Neural cell (in vitro differentiated cells): Measurements from ENCODE around the gene NCOA4. TPM values are rescaled to one million over a fixed set of nuclear protein-coding genes. Genes with fewer than 3 reads are reported as not detected.
"Not testable (repeated sequence)": the region's sequence is repeated elsewhere in the genome, so short reads cannot be mapped to it uniquely, and the experiment has no call there.

Source experiments
- H2AFZ ChIP-seq: fragments of 200-600, 300-800 bp; sonication (generic), shearing (Covaris generic); 2 replicates; pipeline ENCODE4 v1.6.0; 2014; ENCODE audit warnings: low read depth, mild to moderate bottlenecking, antibody characterized with exemption, low read length, moderate library complexity
- H3F3A ChIP-seq: fragments of 200-600 bp; shearing (Covaris generic); 2 replicates; pipeline ENCODE4 v1.6.1; 2016; ENCODE audit warnings: mild to moderate bottlenecking, moderate library complexity, mixed read lengths, antibody characterized with exemption, low read length; ENCODE audit not compliant: insufficient read depth, poor library complexity, severe bottlenecking
- H3K27ac ChIP-seq: fragments of 200-600, 300-800 bp; sonication (generic), shearing (Covaris generic); 2 replicates; pipeline ENCODE4 v1.5.1; 2014; ENCODE audit warnings: mild to moderate bottlenecking, low read length, moderate library complexity
- H3K27me3 ChIP-seq: fragments of 300-800, 200-600 bp; sonication (generic), shearing (Covaris generic); 2 replicates; pipeline ENCODE4 v1.6.0; 2014; ENCODE audit warnings: mild to moderate bottlenecking, low read depth, low read length, moderate library complexity; ENCODE audit not compliant: insufficient read depth
- H3K36me3 ChIP-seq: fragments of 300-800, 200-600 bp; sonication (generic), shearing (Covaris generic); 2 replicates; pipeline ENCODE4 v1.5.1; 2014; ENCODE audit warnings: mild to moderate bottlenecking, antibody characterized with exemption, low read length, moderate library complexity; ENCODE audit not compliant: insufficient read depth
- H3K4me2 ChIP-seq: fragments of 300-800, 200-600 bp; sonication (generic), shearing (Covaris generic); 2 replicates; pipeline ENCODE4 v1.6.0; 2014; ENCODE audit warnings: mild to moderate bottlenecking, low read length
- H3K4me3 ChIP-seq: fragments of 300-800, 200-600 bp; sonication (generic), shearing (Covaris generic); 2 replicates; pipeline ENCODE4 v1.5.1; 2014; ENCODE audit warnings: mild to moderate bottlenecking, low read length, moderate library complexity
- H3K79me2 ChIP-seq: fragments of 200-600 bp; shearing (Covaris generic); replicated peaks from 2 replicates; pipeline ENCODE4 v1.6.0; 2014; ENCODE audit warnings: mild to moderate bottlenecking, low read length, moderate library complexity; ENCODE audit not compliant: insufficient read depth
- H3K9ac ChIP-seq: fragments of 300-800, 200-600 bp; sonication (generic), shearing (Covaris generic); 2 replicates; pipeline ENCODE4 v1.6.1; 2016; ENCODE audit warnings: mild to moderate bottlenecking, low read length, mixed read lengths
- H3K9me2 ChIP-seq: fragments of 200-600 bp; shearing (Covaris generic); 2 replicates; pipeline ENCODE4 v1.6.1; 2016; ENCODE audit warnings: mild to moderate bottlenecking, low read length, mixed read lengths; ENCODE audit not compliant: insufficient read depth
- H3K9me3 ChIP-seq: fragments of 200-600, 300-800 bp; sonication (generic), shearing (Covaris generic); 2 replicates; pipeline ENCODE4 v1.6.1; 2016; ENCODE audit warnings: mild to moderate bottlenecking, mixed run types, low read length, moderate library complexity, mixed read lengths
- H4K20me1 ChIP-seq: fragments of 200-600 bp; shearing (Covaris generic); 2 replicates; pipeline ENCODE4 v1.6.1; 2016; ENCODE audit warnings: mild to moderate bottlenecking, mixed run types; ENCODE audit not compliant: insufficient read depth
- CTCF ChIP-seq: fragments of 450-650 bp; IDR thresholded peaks from 2 replicates; pipeline ENCODE4 v1.5.1; 2014; ENCODE audit warnings: antibody characterized with exemption, mild to moderate bottlenecking, moderate library complexity; ENCODE audit not compliant: poor library complexity, severe bottlenecking
- EP300 ChIP-seq: fragments of 450-650 bp; conservative IDR thresholded peaks from 2 replicates; pipeline ENCODE4 v1.6.1; 2014; ENCODE audit warnings: antibody characterized with exemption, mild to moderate bottlenecking, moderate library complexity; ENCODE audit not compliant: poor library complexity, severe bottlenecking
- EZH2 ChIP-seq: fragments of 200-600, 300-800 bp; shearing (Covaris generic), sonication (generic); IDR thresholded peaks from 2 replicates; pipeline ENCODE4 v1.6.1; 2014; ENCODE audit warnings: antibody characterized with exemption, low read length, borderline replicate concordance, mild to moderate bottlenecking; ENCODE audit not compliant: insufficient read depth, poor library complexity, severe bottlenecking
- MXI1 ChIP-seq: fragments of 450-650 bp; conservative IDR thresholded peaks from 2 replicates; pipeline ENCODE4 v1.6.1; 2014; ENCODE audit warnings: antibody characterized with exemption, mild to moderate bottlenecking; ENCODE audit not compliant: poor library complexity, severe bottlenecking
- POLR2AphosphoS5 ChIP-seq: IDR thresholded peaks from 2 replicates; pipeline ENCODE4 v1.6.1; 2012
- RAD21 ChIP-seq: fragments of 450-650 bp; conservative IDR thresholded peaks from 2 replicates; pipeline ENCODE4 v1.6.1; 2014; ENCODE audit warnings: antibody characterized with exemption, mild to moderate bottlenecking, moderate library complexity
- REST ChIP-seq: IDR thresholded peaks from 2 replicates; pipeline ENCODE4 v1.6.1; 2012; ENCODE audit warnings: borderline replicate concordance
- SMC3 ChIP-seq: fragments of 450-650 bp; conservative IDR thresholded peaks from 2 replicates; pipeline ENCODE4 v1.6.1; 2014; ENCODE audit warnings: antibody characterized with exemption, mild to moderate bottlenecking, moderate library complexity; ENCODE audit not compliant: poor library complexity
- TAF1 ChIP-seq: IDR thresholded peaks from 2 replicates; pipeline ENCODE4 v1.6.1; 2012; ENCODE audit warnings: low read depth
- polyA plus RNA-seq: library from polyadenylated mRNA; depleted of rRNA; stranded (reverse); fragments of >200 nt; gene quantifications from 2 replicates; pipeline ENCODE4 v1.2.3, GENCODE V29; 2014

NCOA4 gene
- polyA plus RNA-seq, 1 donor from 2014 or later = 131 TPM

- TF ChIP-seq CTCF (no peak), EP300 (no peak), TAF1 (no peak), SMC3 (no peak), MXI1 (no peak), EZH2 (no peak), POLR2AphosphoS5 (no peak), RAD21 (no peak), REST (no peak)
- Histone ChIP-seq H3K79me2 (no peaks in the 10 kb centered on the region), H3K27ac (no peak overlapping the region), H3K4me3 (no peak overlapping the region), H2AFZ (no peak overlapping the region), H3K36me3 (no peaks in the 10 kb centered on the region), H3K9me3 (no peaks in the 10 kb centered on the region), H3K9me2 (no peaks in the 10 kb centered on the region), H3K27me3 (no peaks in the 10 kb centered on the region), H4K20me1 (no peaks in the 10 kb centered on the region), H3K9ac (no peak overlapping the region), H3K4me2 (no peak overlapping the region), H3F3A (no peaks in the 10 kb centered on the region)
These were observed 32.5 kb upstream of the NCOA4 start for GRCh38 chr10:46062723-46063428.

- Histone ChIP-seq H3K27ac (no peak overlapping the region), H3K79me2 (no peaks in the 10 kb centered on the region), H3F3A (no peaks in the 10 kb centered on the region), H3K4me3 (no peak overlapping the region), H4K20me1 (no peaks in the 10 kb centered on the region), H3K36me3 (no peaks in the 10 kb centered on the region), H3K9me2 (no peaks in the 10 kb centered on the region), H2AFZ (no peak overlapping the region), H3K27me3 (no peaks in the 10 kb centered on the region), H3K4me2 (no peak overlapping the region), H3K9me3 (no peaks in the 10 kb centered on the region), H3K9ac (no peak overlapping the region)
- TF ChIP-seq POLR2AphosphoS5 (no peak), EP300 (no peak), SMC3 (no peak), REST (no peak), MXI1 (no peak), RAD21 (no peak), EZH2 (no peak), TAF1 (no peak), CTCF (no peak)
These were observed 30.3 kb upstream of the NCOA4 start for GRCh38 chr10:46060706-46061105.

GRCh38 chr10:46057927-46058326 is 27.5 kb upstream of the NCOA4 start:
- H3K4me2 ChIP-seq, H3K4me3 ChIP-seq, H4K20me1 ChIP-seq, H2AFZ ChIP-seq, H3K36me3 ChIP-seq, H3K79me2 ChIP-seq, H3F3A ChIP-seq, H3K27me3 ChIP-seq, H3K9ac ChIP-seq, H3K27ac ChIP-seq, H3K9me3 ChIP-seq, H3K9me2 ChIP-seq: not testable (repeated sequence)
